ENCODE results near the gene SMOC2. TPM values are rescaled to one million over a fixed set of nuclear protein-coding genes. Genes with fewer than 3 reads are reported as not detected.
A peak's percentile ranks its signal among the peaks of the same experiment; 100 is the strongest.

SMOC2 gene
- total RNA-seq, 4 donors from 2014 or later = 74.7 to 139 (median 118) TPM

DNA sequence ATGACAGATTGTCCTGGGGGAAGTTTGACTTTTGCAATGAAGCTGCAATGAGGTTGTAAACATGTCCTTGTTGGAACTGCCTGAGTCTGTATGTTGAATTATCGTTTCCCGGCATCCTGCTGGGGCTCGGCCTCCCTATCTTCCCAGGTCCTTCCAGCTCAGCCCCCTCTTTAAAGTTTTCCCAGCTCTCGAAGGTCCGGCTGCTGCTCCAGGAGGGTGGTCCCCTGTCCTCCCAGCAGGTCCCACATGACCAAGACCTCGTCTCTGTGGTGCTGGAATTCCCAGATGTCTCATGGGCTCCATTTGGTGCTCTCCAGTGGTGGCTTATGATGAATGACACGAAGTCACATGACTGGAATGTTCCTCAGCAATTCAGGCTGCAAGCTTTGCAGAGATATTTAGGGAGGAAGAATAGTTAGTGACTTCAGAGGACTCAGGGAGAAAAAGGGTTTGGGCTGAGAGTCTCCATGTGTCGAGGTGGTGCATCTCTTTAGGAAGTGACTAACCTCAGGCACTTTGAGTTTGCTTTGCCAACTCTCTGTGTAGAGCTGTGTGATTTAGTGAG, 21.4 kb downstream of the SMOC2 start:
- no peaks in the 10 kb centered on the region for H3K9me3 ChIP-seq
- no peaks in the 10 kb centered on the region for H3K36me3 ChIP-seq
- DNase-seq (ENCODE audit: low spot score in 2 of 2) = no peak
- H3K27me3 ChIP-seq = no peaks in the 10 kb centered on the region
- no peak overlapping the region for H3K4me3 ChIP-seq
- TF ChIP-seq, protein P1, sequence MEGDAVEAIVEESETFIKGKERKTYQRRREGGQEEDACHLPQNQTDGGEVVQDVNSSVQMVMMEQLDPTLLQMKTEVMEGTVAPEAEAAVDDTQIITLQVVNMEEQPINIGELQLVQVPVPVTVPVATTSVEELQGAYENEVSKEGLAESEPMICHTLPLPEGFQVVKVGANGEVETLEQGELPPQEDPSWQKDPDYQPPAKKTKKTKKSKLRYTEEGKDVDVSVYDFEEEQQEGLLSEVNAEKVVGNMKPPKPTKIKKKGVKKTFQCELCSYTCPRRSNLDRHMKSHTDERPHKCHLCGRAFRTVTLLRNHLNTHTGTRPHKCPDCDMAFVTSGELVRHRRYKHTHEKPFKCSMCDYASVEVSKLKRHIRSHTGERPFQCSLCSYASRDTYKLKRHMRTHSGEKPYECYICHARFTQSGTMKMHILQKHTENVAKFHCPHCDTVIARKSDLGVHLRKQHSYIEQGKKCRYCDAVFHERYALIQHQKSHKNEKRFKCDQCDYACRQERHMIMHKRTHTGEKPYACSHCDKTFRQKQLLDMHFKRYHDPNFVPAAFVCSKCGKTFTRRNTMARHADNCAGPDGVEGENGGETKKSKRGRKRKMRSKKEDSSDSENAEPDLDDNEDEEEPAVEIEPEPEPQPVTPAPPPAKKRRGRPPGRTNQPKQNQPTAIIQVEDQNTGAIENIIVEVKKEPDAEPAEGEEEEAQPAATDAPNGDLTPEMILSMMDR (IDR thresholded peaks at IDR 0.05) = no peak
- TF ChIP-seq POLR2A (IDR thresholded peaks at IDR 0.05) = no peak
- TF ChIP-seq EP300 (IDR thresholded peaks at IDR 0.05) = no peak
- 68 to 77% methylated on average over 8 of the region's 8 CpGs for WGBS, 2 donors
- peaks cover 0 to 13% (median 0%) of the 10 kb centered on the region in 4 donors for H3K4me1 ChIP-seq
- no peak overlapping the region for H3K27ac ChIP-seq

DNA sequence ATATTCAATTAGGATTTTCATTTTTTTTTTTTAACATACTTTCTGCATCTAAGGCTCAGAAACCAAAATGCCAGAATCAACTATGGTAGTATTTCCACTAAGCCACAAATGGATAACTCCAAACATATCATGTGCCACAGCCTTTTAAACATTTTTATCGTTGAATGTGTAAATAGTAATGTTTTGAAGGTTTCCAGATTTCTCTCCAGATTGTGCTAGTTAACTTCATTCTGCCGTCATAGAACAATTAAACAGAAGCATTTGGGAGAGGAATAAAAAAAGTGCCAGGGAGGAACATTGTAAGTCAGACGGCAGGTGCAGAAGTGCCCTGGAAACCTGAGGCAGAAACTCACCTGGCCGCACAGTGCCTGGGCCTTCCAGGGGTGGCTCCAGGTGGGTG, 23.6 kb downstream of the SMOC2 start:
- Histone ChIP-seq H3K4me1 (peaks cover 0 to 5% (median 0%) of the 10 kb centered on the region in 4 donors), H3K36me3 (no peaks in the 10 kb centered on the region), H3K27ac (peak overlapping the region in 1 of 4 donors; percentile 69), H3K27me3 (no peaks in the 10 kb centered on the region), H3K4me3 (no peak overlapping the region), H3K9me3 (no peaks in the 10 kb centered on the region)
- TF ChIP-seq, protein P1 (IDR thresholded peaks at IDR 0.05) = no peak
- TF ChIP-seq EP300 (IDR thresholded peaks at IDR 0.05) (no peak), POLR2A (IDR thresholded peaks at IDR 0.05) (no peak)
- DNase-seq (ENCODE audit: low spot score in 2 of 2) = no peak
- 82 to 85% methylated on average over 4 of the region's 4 CpGs for WGBS, 2 donors

DNA sequence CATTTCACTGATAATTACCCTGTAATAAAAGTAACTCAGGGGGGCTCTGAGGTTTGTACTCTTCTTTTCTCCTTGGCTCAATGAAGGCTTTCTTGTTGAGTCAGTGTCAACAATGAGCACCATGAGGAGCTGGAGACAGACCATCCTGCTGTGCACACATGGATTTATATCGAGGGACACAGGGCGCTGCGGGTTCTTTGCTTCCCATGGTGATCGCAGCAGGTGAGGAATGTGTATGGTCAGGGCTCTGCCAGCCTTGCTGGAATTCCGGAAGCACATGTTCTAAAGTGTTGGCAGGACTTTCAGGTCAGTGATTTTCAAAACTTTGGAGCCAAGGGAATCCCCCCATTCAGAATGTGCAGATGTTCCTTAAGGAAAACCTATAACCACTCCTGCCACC, 27.1 kb downstream of the SMOC2 start:
- TF ChIP-seq, protein P1 (IDR thresholded peaks at IDR 0.05) = no peak
- TF ChIP-seq POLR2A (IDR thresholded peaks at IDR 0.05) = no peak
- TF ChIP-seq EP300 (IDR thresholded peaks at IDR 0.05) = no peak
- no peak overlapping the region for H3K4me3 ChIP-seq
- no peak overlapping the region for H3K27ac ChIP-seq

DNA sequence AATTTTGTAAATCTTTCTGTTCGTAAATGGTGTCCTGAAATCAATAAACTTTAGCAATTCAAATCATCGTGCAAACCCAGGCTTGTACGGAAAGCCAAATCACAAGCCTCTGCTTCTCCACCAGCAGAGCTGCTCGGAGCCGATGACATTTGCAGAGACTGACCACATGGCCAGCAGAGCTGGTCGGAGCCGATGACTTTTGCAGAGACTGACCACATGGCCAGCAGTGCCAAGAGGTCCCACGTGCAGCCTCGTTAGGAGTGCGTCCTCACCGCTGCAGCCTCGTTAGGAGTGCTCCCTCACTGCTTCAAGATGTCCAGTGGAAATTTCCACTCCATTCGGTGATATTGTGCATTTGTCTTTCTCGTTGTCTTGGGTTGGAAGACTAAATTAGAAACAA, 28.5 kb downstream of the SMOC2 start:
- peak; percentile 46 to 47 for DNase-seq (ENCODE audit: low spot score in 2 of 2)
- Histone ChIP-seq H3K27ac (no peak overlapping the region), H3K9me3 (no peaks in the 10 kb centered on the region), H3K4me3 (no peak overlapping the region), H3K36me3 (no peaks in the 10 kb centered on the region), H3K27me3 (no peaks in the 10 kb centered on the region), H3K4me1 (peaks cover 0 to 9% (median 0%) of the 10 kb centered on the region in 4 donors)
- WGBS, 2 donors = 65 to 70% methylated on average over 14 of the region's 14 CpGs
- no peak for TF ChIP-seq POLR2A (IDR thresholded peaks at IDR 0.05)
- TF ChIP-seq, protein P1 (IDR thresholded peaks at IDR 0.05) = no peak
- no peak for TF ChIP-seq EP300 (IDR thresholded peaks at IDR 0.05)

More for the DNA sequence above, 27.1 kb downstream of the SMOC2 start:
- DNase-seq (ENCODE audit: low spot score in 2 of 2) = no peak
- Histone ChIP-seq H3K36me3 (no peaks in the 10 kb centered on the region), H3K4me1 (peaks cover 0 to 9% (median 0%) of the 10 kb centered on the region in 4 donors), H3K27me3 (no peaks in the 10 kb centered on the region), H3K9me3 (no peaks in the 10 kb centered on the region)
- WGBS, 2 donors = 55 to 73% methylated on average over 5 of the region's 5 CpGs

DNA sequence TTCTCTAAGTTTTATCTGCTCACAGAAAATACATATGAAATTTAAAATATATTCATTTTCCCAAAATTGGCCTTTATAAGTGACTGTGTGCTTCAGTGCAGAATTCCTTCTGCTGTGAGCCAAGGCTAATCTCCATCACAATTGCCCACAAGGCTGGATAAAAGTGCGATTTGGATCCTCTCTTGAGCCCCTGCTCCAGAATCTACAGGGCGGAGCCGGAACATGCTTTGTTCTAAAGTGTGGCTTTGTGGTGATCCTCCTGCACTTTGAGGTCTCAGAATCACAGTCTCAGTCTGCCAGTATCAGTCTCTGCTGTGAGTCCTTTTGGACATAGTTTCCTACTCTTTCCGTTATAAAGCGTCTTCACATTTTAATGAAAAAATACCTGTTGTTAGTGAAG, 28.9 kb downstream of the SMOC2 start:
- Histone ChIP-seq H3K27ac (no peak overlapping the region), H3K36me3 (no peaks in the 10 kb centered on the region), H3K4me1 (peaks cover 0 to 6% (median 0%) of the 10 kb centered on the region in 4 donors), H3K4me3 (no peak overlapping the region), H3K27me3 (no peaks in the 10 kb centered on the region), H3K9me3 (no peaks in the 10 kb centered on the region)
- no peak for DNase-seq (ENCODE audit: low spot score in 2 of 2)
- TF ChIP-seq, protein P1 (IDR thresholded peaks at IDR 0.05) = no peak
- TF ChIP-seq EP300 (IDR thresholded peaks at IDR 0.05) = no peak
- TF ChIP-seq POLR2A (IDR thresholded peaks at IDR 0.05) = no peak
- WGBS, 2 donors = 78 to 89% methylated on average over 5 of the region's 5 CpGs

All from tibial nerve (tissue), 4 donors.